Neural progenitor cell (in vitro differentiated cells): Measurements from ENCODE around the gene KIAA1217.

Experiments
- CTCF ChIP-seq: fragments of 200-600 bp; sonication (generic); IDR thresholded peaks from 2 replicates; pipeline ENCODE4 v1.5.1; 2017; ENCODE audit warnings: antibody characterized with exemption, mild to moderate bottlenecking
- EZH2 ChIP-seq: fragments of 200-600 bp; sonication (generic); IDR thresholded peaks from 2 replicates; pipeline ENCODE4 v1.6.1; 2017; ENCODE audit warnings: antibody characterized with exemption, mild to moderate bottlenecking, moderate library complexity
- EZH2phosphoT487 ChIP-seq: fragments of 200-600 bp; sonication (generic); IDR thresholded peaks from 2 replicates; pipeline ENCODE4 v1.6.1; 2017; ENCODE audit warnings: antibody characterized with exemption

- TF ChIP-seq CTCF (no peak), EZH2 (no peak), EZH2phosphoT487 (no peak)
Measured at GRCh38 chr10:24494777-24495176, 285.8 kb downstream of the KIAA1217 start.
